Activated CD4-positive, alpha-beta T cell treated with anti-CD3 and anti-CD28 coated beads for 24 hours (primary cell): ENCODE data around the gene FN1.
"Not testable (repeated sequence)": the region's sequence is repeated elsewhere in the genome, so short reads cannot be mapped to it uniquely, and the experiment has no call there.

Experiments
- DNase-seq, 2 donors: peaks; one replicate each; pipeline ENCODE4 v3.0.0-alpha.2; 2020; ENCODE audit warnings: low read depth in 2 of 2

FN1 gene

DNA sequence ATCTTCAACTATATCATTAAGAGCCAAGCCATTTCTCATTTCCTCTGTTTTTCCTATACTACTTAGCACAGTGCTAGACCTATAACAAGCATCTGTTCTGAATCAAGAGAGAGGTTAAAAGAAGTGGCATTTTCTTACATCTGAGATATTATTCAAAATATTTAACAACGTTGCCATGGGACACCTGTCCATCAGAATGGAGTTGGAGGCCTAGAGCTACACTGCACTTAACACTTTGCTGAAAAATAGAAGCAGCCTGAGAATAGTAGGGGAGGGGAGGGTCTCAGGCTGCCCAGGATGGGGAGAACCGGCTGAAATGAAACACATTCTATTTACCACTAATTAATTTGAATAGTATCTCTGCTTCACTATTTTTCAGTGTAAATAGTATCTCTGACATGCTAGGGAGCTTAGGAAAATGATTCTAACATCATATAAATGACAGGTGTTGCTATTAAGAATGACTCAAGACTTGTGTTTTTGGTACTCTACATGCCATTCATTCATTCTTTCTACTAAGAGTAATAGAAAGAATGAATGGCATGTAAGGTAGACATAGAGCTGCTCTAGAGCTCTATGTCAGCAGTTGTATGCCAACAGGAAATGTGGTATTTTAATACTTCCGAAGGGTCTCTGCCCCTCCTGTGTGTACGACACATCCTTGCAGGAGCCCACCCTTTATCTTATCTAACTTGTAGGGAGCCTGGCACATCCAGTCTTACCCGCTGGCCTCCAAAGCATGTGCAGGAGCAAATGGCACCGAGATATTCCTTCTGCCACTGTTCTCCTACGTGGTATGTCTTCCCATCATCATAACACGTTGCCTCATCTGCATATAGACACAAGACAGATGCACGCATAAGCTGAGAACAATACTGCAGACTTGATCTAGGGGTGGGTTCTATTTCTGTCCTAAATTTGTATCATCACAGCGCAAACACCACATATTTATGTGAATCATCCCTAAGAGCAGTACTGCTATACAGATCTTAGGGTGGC, 71.4 kb downstream of the FN1 start:
- no peak for DNase-seq

DNA sequence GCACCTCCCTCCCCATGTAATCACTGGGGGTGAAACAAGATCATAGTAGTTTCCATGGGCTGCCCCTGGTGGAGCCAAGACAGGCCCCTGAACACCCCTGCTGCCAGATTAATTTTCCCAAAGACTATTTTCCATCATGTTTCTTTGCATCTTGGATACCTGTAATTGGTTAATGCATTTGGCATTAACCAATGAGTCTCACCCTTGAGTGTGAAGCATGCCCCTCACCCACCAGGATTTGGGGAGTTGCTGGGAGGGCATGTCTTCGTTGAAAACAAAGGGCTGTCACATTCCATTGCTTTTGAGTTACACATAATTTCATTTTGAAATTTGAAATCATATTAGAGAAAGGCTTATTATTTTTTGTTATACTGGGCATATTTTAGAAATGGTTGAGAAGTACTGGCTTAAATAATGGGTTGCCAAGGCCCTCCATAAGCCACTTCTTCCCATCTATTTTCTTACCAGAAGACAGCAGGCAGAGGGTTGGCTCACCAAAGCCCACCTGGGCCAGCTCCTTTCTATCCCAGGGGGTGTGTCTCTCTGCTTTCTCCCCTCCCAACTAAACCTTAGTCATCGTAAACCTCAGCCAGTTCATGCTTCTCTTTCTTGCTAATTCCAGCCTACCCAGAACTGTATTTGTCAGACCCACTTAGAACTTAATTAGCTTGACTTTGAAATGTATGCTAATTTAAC, 72.3 kb downstream of the FN1 start:
- no peak for DNase-seq

DNA sequence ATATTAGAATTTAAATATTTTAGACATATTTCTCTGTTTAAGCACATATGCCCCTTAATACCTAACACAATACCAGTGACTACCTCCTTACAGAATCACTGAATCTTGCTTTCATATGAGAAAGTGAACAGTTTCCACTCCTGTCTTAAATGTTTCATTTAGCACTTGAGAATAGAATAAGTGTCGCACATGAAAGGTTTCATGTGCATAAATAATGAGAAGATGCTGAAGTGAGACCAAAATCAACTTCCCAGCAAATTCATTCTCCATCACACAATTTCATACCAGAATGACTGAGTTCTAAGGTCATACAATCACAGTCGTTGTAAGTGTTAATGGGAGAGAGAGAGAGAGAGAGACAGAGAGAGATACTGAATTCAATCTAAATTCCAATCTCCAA, 72.8 kb downstream of the FN1 start:
- no peak for DNase-seq

- DNase-seq, result no peak
These were observed 73.3 kb downstream of the FN1 start for GRCh38 chr2:215362562-215362904.

DNA sequence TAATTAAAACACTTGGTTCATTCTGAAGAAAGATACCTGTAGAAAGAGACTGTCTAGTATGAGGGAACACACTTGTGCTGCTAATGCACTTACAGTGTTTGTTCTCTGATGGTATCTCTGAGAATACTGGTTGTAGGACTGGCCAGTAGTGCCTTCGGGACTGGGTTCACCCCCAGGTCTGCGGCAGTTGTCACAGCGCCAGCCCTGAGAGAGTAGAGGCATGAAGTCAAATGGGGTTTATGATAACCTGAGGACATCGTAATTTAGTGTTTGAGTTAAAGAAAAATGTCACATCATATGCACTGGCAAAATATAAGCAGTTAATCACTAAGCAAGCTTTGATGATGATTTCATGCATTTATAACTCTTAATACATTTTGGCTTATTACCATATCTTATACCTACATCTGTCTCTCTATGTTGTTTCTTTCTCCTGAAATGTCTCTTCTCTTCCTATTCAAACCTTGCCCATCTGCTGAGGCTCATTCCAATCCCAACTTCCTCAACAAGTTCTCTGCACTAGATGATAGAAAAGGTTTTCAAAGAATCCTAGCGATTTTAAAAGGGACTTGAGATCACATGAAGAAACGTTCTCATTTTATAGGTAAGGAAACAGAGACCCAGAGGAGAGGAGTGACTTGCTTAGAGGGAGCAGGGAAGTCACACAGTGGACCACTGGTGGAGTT, 73.8 kb downstream of the FN1 start:
- no peak for DNase-seq

DNA sequence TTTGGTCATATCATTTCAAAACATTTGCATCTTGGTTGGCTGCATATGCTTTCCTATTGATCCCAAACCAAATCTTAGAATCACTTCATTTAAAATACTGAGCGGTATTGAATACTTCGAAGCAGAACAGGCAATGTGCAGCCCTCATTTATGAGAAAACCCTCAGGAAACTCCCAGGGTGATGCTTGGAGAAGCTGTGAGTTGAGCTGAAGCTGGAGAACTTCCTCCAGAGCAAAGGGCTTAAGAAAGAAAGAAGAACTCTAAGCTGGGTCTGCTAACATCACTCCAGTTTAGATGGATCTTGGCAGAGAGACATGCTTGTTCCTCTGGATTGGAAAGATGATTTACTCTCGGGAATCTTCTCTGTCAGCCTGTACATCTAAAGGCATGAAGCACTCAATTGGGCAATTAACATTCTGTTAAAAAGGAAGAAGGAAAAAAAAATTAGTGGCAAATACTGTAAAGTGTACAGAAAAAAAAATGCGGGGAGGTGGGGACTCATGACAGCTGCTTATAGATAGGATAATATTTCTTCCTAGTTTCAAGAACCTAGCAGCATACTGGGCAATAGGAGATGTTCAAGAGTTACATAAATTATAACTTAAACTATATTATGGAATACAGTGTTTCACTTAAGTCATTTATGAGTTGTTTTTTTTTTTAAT, 74.5 kb downstream of the FN1 start:
- DNase-seq, result no peak

DNA sequence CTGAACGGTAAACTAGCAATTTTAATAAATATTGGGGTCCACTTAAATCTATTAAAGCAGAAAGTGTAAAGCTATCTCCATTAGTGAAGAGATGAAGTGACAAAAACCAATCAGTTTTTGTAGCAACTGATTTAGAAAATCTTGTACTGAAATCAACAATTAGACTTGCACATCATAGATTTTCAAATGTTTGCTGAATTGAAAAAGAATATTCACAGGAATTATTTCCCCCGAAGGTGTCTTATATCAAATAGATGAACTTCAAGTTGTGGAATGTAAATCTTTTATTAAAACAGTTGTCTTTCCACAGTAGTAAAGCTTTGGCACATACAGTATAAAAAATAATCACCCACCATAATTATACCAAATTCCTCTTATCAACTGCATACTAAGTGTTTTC, 75.3 kb downstream of the FN1 start:
- no peak for DNase-seq

- not testable (repeated sequence) for DNase-seq
These were observed 75.8 kb downstream of the FN1 start for GRCh38 chr2:215360059-215360458.

DNA sequence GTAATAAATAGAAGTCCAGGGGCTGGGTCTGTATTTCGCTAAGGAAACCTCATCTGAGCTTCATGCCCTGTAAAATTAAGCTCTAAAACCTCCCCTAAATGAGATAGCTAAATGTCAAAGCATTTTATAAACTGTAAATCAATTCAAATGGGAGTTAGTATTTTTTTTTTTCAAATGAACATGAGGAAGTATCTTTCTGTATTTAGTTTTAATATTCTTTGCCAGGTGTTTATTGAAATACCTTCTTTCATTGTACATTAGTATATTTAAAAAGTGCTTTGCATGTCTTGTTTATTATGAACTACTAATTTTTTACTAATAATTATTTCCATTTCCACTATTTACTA, 76.3 kb downstream of the FN1 start:
- DNase-seq, result no peak

DNA sequence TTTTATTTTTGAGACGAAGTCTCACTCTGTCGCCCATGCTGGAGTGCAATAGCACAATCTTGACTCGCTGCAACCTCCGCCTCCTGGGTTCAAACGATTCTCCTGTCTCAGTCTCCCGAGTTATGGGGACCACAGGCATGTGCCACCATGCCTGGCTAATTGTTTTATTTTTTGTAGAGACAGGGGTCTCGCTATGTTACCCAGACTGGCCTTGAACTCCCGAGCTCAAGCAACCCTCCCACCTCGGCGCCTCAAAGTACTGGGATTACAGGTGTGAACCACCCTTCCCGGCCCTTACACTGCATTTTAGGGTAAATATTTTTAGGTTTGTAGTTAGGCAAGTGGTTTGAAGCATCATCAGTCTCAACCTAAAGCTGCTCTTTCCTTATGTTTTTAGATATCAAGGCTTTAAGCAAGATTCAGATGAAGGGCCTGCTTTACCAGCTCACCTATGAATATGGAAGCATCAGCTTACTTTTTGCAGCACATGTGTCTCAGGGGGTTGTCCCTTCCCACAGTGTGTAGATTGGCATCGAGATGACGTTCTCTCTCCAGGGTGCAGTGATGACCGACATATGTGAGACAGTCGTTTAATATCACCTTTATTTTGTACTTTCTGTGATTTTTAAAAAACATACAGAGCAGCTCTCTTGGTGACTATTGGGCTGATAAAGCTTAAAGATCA, 76.8 kb downstream of the FN1 start:
- DNase-seq, result no peak

DNA sequence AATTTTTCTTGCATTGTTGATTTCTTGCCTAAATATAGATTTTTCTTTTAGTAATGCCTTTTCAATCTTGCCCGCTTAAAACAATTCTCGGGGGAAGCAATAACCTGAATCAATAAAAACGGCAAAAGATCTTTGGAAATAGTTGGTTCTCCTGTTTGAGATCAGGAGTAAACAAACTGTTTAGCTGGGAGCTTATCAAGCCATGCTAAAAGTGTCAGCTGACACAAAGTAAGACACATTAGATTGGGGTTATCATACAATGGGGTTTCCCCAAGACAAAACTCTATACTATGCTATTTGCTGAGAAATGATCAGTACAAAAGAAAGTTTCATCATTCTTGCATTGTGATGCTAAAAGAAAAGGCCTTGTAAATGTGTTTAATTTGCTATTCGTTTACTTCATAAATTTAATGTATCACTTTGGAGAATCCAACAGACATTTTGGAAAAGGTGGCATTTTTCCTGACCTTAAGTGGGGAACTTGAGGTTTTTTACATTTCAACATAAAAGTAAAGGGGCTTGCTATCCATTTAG, 77.5 kb downstream of the FN1 start:
- DNase-seq, result no peak

GRCh38 chr2:215357660-215358059, 78.2 kb downstream of the FN1 start:
- DNase-seq, result no peak

DNA sequence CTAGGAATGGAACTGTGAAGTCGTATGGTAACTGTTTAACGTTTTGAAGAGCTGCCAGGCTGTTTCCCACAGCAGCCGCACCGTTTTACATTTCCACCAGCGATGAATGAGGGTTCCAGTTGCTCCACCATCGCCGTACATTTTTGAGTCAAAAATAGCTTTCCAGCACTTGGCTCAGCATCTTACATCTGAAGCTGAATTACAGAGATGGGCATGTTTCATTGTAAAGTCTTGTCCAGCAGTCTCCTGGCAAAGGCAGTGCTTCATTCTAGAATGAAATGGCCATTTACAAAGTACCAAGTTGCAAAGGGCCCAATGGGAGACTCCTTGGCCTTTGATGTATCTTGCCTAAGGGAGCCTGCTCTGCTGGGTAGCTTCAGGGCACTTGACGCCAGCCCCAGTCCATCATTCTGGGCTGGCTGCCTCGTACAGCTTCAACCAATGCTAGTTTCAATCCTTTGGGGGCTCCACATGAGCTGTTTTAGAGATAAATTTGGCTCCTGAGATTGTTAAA, 78.9 kb downstream of the FN1 start:
- no peak for DNase-seq

- no peak for DNase-seq
These were observed 79.4 kb downstream of the FN1 start for GRCh38 chr2:215356334-215356947.

DNA sequence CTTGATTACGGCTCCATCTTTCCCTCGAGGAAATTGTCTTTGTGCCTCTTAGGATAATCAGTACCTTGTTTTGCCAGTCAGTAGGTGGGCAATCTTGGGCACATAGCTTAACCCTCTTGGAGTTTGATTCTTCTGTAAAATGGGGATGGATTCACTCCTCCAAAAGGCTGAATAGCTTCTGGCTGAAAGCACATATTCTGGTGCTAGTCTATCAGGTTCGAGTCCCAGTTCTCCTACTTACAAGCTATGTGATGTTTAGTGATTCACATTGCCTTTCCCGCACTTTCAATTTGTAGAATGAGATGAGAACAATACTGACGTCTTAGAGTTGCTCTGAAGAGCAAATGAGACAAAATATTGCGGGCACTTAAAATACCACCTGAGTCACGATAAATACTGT, 80.1 kb downstream of the FN1 start:
- DNase-seq, result no peak

DNA sequence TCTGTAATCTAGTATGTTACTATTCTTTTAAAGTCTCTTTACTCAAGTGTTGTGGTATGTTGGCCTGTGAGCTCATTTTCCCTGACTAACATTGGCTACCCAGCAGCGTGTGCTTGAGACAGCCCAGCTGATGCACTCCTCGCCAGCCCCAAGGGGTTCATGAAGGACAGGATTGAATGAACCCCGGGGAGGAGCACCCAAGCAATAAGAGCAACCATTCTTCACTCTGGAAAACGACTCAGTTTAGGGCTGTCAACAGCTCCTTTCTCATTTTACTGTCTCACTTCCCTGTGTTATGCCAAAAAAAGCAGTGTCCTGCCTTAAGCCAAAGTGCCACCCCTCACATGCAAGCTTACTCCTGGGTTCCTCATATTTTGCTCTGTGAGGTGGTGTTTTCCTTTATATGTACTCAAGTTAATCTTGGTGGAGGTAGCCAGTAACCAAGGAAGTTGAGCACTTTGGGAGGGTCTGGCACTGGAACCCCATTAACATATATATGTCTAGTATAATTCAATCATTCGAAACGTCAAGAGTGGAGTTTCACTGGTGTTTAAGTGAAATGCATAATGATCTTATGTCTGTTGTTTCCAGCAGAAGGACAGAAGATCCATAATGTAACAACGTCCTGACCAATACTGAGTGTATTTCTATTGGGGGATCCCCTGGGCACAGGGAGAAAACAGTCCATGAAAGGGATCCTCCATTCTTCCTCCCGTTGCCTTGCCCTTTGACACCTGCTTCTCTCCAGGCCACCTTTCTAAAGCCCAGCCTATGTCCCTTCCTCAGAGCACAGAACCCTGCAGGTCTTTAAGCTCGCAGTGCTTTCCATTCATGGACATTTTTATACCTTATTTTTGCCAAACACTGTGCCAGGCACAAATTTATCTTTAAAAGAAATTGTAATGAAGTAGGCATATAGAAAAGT, 80.8 kb downstream of the FN1 start:
- no peak for DNase-seq

- DNase-seq, result no peak
These were observed 83.3 kb downstream of the FN1 start for GRCh38 chr2:215352602-215353001.

- DNase-seq, result no peak
These were observed 88.0 kb downstream of the FN1 start for GRCh38 chr2:215347878-215348277.

GRCh38 chr2:215338883-215339679, 96.8 kb downstream of the FN1 start:
- DNase-seq, result no peak
